ENCODE measurements around the gene DYRK3.

The DYRK3 gene

GRCh38 chr1:206661161-206661820 is 26.0 kb downstream of the DYRK3 start:
- no peak for DNase-seq (ENCODE audit: low read depth)

GRCh38 chr1:206662396-206663092 is 27.2 kb downstream of the DYRK3 start:
- DNase-seq (ENCODE audit: low read depth) = no peak

GRCh38 chr1:206663362-206663761 is 28.0 kb downstream of the DYRK3 start:
- DNase-seq (ENCODE audit: low read depth) = no peak

GRCh38 chr1:206663832-206664652 is 28.7 kb downstream of the DYRK3 start:
- DNase-seq (ENCODE audit: low read depth) = peak; percentile 72

- DNase-seq (ENCODE audit: low read depth) = no peak
Observed at GRCh38 chr1:206664740-206665139, 29.4 kb downstream of the DYRK3 start.

- no peak for DNase-seq (ENCODE audit: low read depth)
Observed at GRCh38 chr1:206666031-206666561, 30.8 kb downstream of the DYRK3 start.

GRCh38 chr1:206666954-206667665 is 31.8 kb downstream of the DYRK3 start:
- no peak for DNase-seq (ENCODE audit: low read depth)

GRCh38 chr1:206668351-206668750 is 33.0 kb downstream of the DYRK3 start:
- no peak for DNase-seq (ENCODE audit: low read depth)

GRCh38 chr1:206668874-206669410 is 33.6 kb downstream of the DYRK3 start:
- DNase-seq (ENCODE audit: low read depth) = no peak

- DNase-seq (ENCODE audit: low read depth) = no peak
Observed at GRCh38 chr1:206672011-206672688, 36.8 kb downstream of the DYRK3 start.

- DNase-seq (ENCODE audit: low read depth) = peak; percentile 30
Observed at GRCh38 chr1:206672844-206673758, 37.8 kb downstream of the DYRK3 start.

- DNase-seq (ENCODE audit: low read depth) = no peak
Observed at GRCh38 chr1:206674236-206674635, 38.9 kb downstream of the DYRK3 start.

- DNase-seq (ENCODE audit: low read depth) = peak; percentile 97
Observed at GRCh38 chr1:206674745-206675175, 39.4 kb downstream of the DYRK3 start.

- DNase-seq (ENCODE audit: low read depth) = no peak
Observed at GRCh38 chr1:206676499-206676898, 41.2 kb downstream of the DYRK3 start.

GRCh38 chr1:206678490-206678889 is 43.2 kb downstream of the DYRK3 start:
- no peak for DNase-seq (ENCODE audit: low read depth)

- no peak for DNase-seq (ENCODE audit: low read depth)
Observed at GRCh38 chr1:206679738-206680211, 44.4 kb downstream of the DYRK3 start.

- DNase-seq (ENCODE audit: low read depth) = no peak
Observed at GRCh38 chr1:206680279-206680678, 44.9 kb downstream of the DYRK3 start.

GRCh38 chr1:206681359-206681758 is 46.0 kb downstream of the DYRK3 start:
- DNase-seq (ENCODE audit: low read depth) = no peak

- DNase-seq (ENCODE audit: low read depth) = no peak
Observed at GRCh38 chr1:206682111-206682510, 46.8 kb downstream of the DYRK3 start.

GRCh38 chr1:206683313-206683712 is 48.0 kb downstream of the DYRK3 start:
- no peak for DNase-seq (ENCODE audit: low read depth)
